ENCODE results near the gene PCDHA12.

DNA sequence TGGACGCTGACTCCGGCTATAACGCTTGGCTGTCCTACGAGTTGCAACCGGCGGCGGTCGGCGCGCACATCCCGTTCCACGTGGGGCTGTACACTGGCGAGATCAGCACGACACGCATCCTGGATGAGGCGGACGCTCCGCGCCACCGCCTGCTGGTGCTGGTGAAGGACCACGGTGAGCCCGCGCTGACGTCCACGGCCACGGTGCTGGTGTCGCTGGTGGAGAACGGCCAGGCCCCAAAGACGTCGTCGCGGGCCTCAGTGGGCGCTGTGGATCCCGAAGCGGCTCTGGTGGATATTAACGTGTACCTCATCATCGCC is 2.1 kb downstream of the PCDHA12 start:
- TF ChIP-seq ZNF24 (IDR thresholded peaks at IDR 0.05) (no peak), ZNF274 (IDR thresholded peaks at IDR 0.05; ENCODE audit: borderline replicate concordance, low read depth, low read length) (no peak)
